Parathyroid adenoma (tissue), 2 donors: Measurements from ENCODE around the gene STXBP1.
A peak's percentile ranks its signal among the peaks of the same experiment; 100 is the strongest.

Experiments
- H2AFZ ChIP-seq: fragments of 300-600 bp; sonication (generic); one replicate; pipeline ENCODE4 v1.7.0; 2017; ENCODE audit warnings: antibody characterized with exemption, mild to moderate bottlenecking
- H3K27ac ChIP-seq: fragments of 300-600 bp; sonication (generic); one replicate; pipeline ENCODE4 v1.7.0; 2017
- H3K27me3 ChIP-seq: fragments of 300-600 bp; sonication (generic); one replicate; pipeline ENCODE4 v1.7.0; 2017; ENCODE audit warnings: low read length; ENCODE audit not compliant: control insufficient read depth, insufficient read depth
- H3K36me3 ChIP-seq: fragments of 300-600 bp; sonication (generic); one replicate; pipeline ENCODE4 v1.7.0; 2017; ENCODE audit warnings: low read length; ENCODE audit not compliant: control insufficient read depth, insufficient read depth
- H3K4me1 ChIP-seq: fragments of 300-600 bp; sonication (generic); one replicate; pipeline ENCODE4 v1.7.0; 2017; ENCODE audit warnings: control low read depth
- H3K4me2 ChIP-seq: fragments of 300-600 bp; sonication (generic); one replicate; pipeline ENCODE4 v1.7.0; 2017; ENCODE audit warnings: low read length
- H3K4me3 ChIP-seq: fragments of 300-600 bp; sonication (generic); one replicate; pipeline ENCODE4 v1.7.0; 2017; ENCODE audit warnings: low read depth, low read length
- H3K79me2 ChIP-seq: fragments of 300-600 bp; sonication (generic); one replicate; pipeline ENCODE4 v1.7.0; 2017; ENCODE audit warnings: control low read depth
- H3K9ac ChIP-seq: fragments of 300-600 bp; sonication (generic); one replicate; pipeline ENCODE4 v1.7.0; 2017; ENCODE audit warnings: mild to moderate bottlenecking
- H3K9me3 ChIP-seq: fragments of 300-600 bp; sonication (generic); one replicate; pipeline ENCODE4 v1.7.0; 2017; ENCODE audit warnings: low read length; ENCODE audit not compliant: control insufficient read depth
- TF ChIP-seq, protein P1 (sequence below): fragments of 300-600 bp; sonication (generic); IDR thresholded peaks from one replicate; pipeline ENCODE4 v1.7.0; 2017; ENCODE audit warnings: antibody characterized with exemption, mild to moderate bottlenecking
- donor health status: primary hyperparathyroidism.

STXBP1 gene

DNA sequence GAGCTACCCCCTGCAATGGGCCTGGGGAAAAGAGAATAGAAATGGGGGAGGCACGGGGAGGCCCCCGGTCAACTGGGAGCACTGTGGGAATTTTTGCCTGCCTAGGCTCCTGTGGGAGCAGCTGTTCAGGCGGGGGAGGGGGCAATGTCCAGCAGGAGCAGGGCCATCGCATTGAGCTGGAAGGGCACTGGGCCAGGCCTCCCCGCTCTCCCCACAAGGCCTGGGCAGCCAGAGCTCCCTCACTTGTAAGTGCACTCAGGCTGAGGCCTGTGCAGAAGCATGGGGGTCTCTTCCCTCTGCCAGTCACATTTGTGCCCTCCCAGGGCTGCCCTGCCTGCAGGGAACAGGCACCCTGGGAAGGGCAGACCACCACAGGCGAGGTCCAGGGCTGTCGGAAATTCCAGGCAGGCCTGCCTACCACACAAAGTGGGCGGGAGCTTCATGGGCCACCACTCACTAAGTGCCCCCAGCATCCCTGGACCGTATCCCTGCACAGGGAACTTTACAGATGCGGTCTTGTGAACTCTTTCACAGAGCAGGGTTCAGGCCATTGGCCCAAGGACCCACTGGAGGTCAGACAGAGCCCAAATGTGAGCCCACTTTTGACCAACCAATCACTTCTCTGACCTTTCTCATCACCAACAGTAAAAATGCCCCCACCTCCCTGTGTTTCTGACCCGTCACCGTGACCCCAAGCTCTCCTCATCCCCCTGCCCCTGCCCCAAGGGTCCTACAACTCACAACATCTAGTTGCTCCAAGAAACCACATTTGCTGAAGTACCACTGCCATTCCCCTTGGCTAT lies 93.7 kb downstream of the STXBP1 start:
- no peaks in the 10 kb centered on the region for H3K79me2 ChIP-seq
- peaks cover 6% of the 10 kb centered on the region for H3K4me1 ChIP-seq
- H3K4me2 ChIP-seq: no peak overlapping the region
- no peak overlapping the region for H3K9ac ChIP-seq
- no peak overlapping the region for H2AFZ ChIP-seq
- no peaks in the 10 kb centered on the region for H3K9me3 ChIP-seq
- H3K27ac ChIP-seq: no peak overlapping the region
- no peaks in the 10 kb centered on the region for H3K27me3 ChIP-seq
- TF ChIP-seq, protein P1, sequence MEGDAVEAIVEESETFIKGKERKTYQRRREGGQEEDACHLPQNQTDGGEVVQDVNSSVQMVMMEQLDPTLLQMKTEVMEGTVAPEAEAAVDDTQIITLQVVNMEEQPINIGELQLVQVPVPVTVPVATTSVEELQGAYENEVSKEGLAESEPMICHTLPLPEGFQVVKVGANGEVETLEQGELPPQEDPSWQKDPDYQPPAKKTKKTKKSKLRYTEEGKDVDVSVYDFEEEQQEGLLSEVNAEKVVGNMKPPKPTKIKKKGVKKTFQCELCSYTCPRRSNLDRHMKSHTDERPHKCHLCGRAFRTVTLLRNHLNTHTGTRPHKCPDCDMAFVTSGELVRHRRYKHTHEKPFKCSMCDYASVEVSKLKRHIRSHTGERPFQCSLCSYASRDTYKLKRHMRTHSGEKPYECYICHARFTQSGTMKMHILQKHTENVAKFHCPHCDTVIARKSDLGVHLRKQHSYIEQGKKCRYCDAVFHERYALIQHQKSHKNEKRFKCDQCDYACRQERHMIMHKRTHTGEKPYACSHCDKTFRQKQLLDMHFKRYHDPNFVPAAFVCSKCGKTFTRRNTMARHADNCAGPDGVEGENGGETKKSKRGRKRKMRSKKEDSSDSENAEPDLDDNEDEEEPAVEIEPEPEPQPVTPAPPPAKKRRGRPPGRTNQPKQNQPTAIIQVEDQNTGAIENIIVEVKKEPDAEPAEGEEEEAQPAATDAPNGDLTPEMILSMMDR: no peak
- no peak overlapping the region for H3K4me3 ChIP-seq
- H3K36me3 ChIP-seq: no peaks in the 10 kb centered on the region

DNA sequence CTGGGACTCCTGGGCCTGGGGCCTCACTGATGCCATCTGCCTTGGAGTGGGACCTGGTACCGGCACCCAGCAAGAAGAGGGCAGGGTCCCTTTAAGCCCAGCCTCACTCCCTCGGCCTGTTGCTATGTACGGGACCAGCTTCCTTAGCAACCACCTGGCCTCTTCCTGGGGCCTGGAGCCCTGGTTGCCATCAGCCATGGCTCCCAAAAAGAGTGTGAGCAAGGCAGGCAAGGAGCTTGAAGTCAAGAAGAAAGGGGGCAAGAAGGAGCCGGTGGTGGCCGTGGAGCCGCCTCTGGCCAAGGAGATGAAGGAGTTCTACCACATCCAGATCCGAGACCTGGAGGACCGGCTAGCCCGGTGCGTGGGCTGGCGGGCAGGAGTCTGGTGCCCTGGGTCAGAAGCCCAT lies 94.8 kb downstream of the STXBP1 start, which contains the start of gene CFAP157:
CFAP157 (plus strand) TSS at position 153 of the 406 bp plus-strand sequence; CDS start at position 197, 44 bp downstream.
- TF ChIP-seq, protein P1: no peak
- H3K9me3 ChIP-seq: no peaks in the 10 kb centered on the region
- H3K36me3 ChIP-seq: no peaks in the 10 kb centered on the region
- no peaks in the 10 kb centered on the region for H3K4me1 ChIP-seq
- H3K4me3 ChIP-seq: no peak within 1 kb of the TSS
- H3K4me2 ChIP-seq: peak within 1 kb of the TSS; percentile 13
- H3K79me2 ChIP-seq: no peaks in the 10 kb centered on the region
- H3K27me3 ChIP-seq: no peaks in the 10 kb centered on the region
- no peak within 1 kb of the TSS for H3K27ac ChIP-seq
- no peak within 1 kb of the TSS for H2AFZ ChIP-seq
- no peak within 1 kb of the TSS for H3K9ac ChIP-seq

DNA sequence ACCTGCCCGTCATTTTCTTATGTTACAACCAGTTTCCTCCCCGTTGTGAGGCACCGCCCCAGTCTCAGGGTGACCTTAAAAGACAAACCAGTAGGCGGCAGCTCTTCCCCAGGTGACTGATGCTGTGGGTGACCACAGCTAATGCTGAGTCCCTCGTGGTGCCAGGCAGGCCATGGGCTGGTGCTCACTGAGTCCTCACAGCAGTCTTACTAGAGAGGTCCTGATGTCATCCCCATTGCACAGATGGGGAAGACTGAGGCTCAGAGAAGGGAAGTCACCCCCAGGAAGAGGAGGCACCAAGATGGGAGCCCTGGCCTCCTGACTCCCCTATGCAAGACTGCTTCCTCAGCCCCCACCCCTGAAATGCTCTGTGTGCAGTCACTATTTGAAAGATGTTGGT lies 95.7 kb downstream of the STXBP1 start:
- H3K4me3 ChIP-seq: no peak overlapping the region
- no peak overlapping the region for H3K4me2 ChIP-seq
- no peak overlapping the region for H3K27ac ChIP-seq
- no peak overlapping the region for H3K9ac ChIP-seq
- no peak overlapping the region for H2AFZ ChIP-seq
- H3K36me3 ChIP-seq: no peaks in the 10 kb centered on the region
- no peaks in the 10 kb centered on the region for H3K9me3 ChIP-seq
- no peaks in the 10 kb centered on the region for H3K27me3 ChIP-seq
- TF ChIP-seq, protein P1: no peak
- H3K79me2 ChIP-seq: no peaks in the 10 kb centered on the region
- H3K4me1 ChIP-seq: no peaks in the 10 kb centered on the region

DNA sequence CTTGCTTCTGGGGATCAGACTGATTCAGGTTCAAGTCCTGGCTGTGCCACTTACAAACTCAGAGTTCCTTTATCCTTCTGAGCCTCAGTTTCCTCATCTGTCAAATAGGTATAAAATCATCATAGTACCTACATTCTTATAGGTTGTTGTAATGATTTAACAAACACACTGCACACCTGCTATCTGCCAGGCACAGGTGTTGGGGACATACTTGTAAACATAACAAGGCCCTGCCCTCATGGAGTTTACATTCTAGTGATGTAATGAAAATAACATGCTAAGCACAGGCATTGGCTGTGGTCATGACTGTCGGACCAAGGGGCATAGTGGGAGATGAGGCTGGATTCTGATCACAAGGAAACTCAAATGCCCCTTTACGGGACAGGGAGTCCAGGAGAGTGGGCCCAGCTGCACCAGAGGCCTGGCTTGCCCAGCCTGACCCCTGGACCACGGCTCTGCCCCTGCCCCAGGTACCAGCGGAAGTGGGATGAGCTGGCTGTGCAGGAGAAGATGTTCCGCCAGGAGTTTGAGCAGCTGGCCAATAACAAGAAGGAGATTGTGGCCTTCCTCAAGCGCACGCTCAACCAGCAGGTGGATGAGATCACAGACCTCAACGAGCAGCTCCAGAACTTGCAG lies 97.0 kb downstream of the STXBP1 start:
- Histone ChIP-seq H3K79me2 (no peaks in the 10 kb centered on the region), H3K9me3 (no peaks in the 10 kb centered on the region), H3K4me1 (no peaks in the 10 kb centered on the region), H3K27me3 (no peaks in the 10 kb centered on the region), H3K4me2 (no peak overlapping the region), H3K36me3 (no peaks in the 10 kb centered on the region), H2AFZ (no peak overlapping the region), H3K27ac (no peak overlapping the region), H3K9ac (no peak overlapping the region), H3K4me3 (no peak overlapping the region)
- TF ChIP-seq, protein P1: no peak
